NK-92 (cell line): Measurements from ENCODE around the gene CTIF.
"Not testable (repeated sequence)": the region's sequence is repeated elsewhere in the genome, so short reads cannot be mapped to it uniquely, and the experiment has no call there.

Source experiments
- DNase-seq: peaks from one replicate; lab custom pipeline; 2025; ENCODE audit not compliant: unreplicated experiment; lab: John Stamatoyannopoulos, UW

CTIF gene

GRCh38 chr18:48811401-48811800 is 272.6 kb downstream of the CTIF start:
- DNase-seq: no peak

GRCh38 chr18:48811977-48812451 is 273.2 kb downstream of the CTIF start:
- not testable (repeated sequence) for DNase-seq

- DNase-seq: no peak
These were observed 274.5 kb downstream of the CTIF start for GRCh38 chr18:48813321-48813720.

GRCh38 chr18:48813833-48814489 is 275.1 kb downstream of the CTIF start:
- no peak for DNase-seq

GRCh38 chr18:48814490-48815178 is 275.8 kb downstream of the CTIF start:
- DNase-seq: no peak

- no peak for DNase-seq
These were observed 276.3 kb downstream of the CTIF start for GRCh38 chr18:48815179-48815515.

- no peak for DNase-seq
These were observed 276.9 kb downstream of the CTIF start for GRCh38 chr18:48815581-48816324.

GRCh38 chr18:48816554-48816953 is 277.7 kb downstream of the CTIF start:
- no peak for DNase-seq

- no peak for DNase-seq
These were observed 278.2 kb downstream of the CTIF start for GRCh38 chr18:48817021-48817461.

- DNase-seq: no peak
These were observed 279.8 kb downstream of the CTIF start for GRCh38 chr18:48818329-48819254.

- no peak for DNase-seq
These were observed 280.4 kb downstream of the CTIF start for GRCh38 chr18:48819276-48819675.

- DNase-seq: no peak
These were observed 281.1 kb downstream of the CTIF start for GRCh38 chr18:48819781-48820482.

GRCh38 chr18:48820483-48821250 is 281.8 kb downstream of the CTIF start:
- no peak for DNase-seq

GRCh38 chr18:48821251-48821590 is 282.4 kb downstream of the CTIF start:
- DNase-seq: no peak

GRCh38 chr18:48821845-48822244 is 283.0 kb downstream of the CTIF start:
- DNase-seq: no peak

GRCh38 chr18:48824231-48824970 is 285.6 kb downstream of the CTIF start:
- DNase-seq: no peak

- DNase-seq: no peak
These were observed 286.4 kb downstream of the CTIF start for GRCh38 chr18:48825101-48825745.

GRCh38 chr18:48826271-48826670 is 287.4 kb downstream of the CTIF start:
- no peak for DNase-seq
